GM21737 (cell line): ENCODE data around the gene ELOVL7.
A peak's percentile ranks its signal among the peaks of the same experiment; 100 is the strongest.
"Not testable (repeated sequence)": the region's sequence is repeated elsewhere in the genome, so short reads cannot be mapped to it uniquely, and the experiment has no call there.

Experiments
- ATAC-seq: cut with Tn5 transposase; IDR thresholded peaks from one replicate; pipeline ENCODE4 v1.9.1; 2021; ENCODE audit warnings: mild to moderate bottlenecking, moderate library complexity; ENCODE audit not compliant: unreplicated experiment

The ELOVL7 gene

GRCh38 chr5:60833520-60833919 lies 10.5 kb downstream of the ELOVL7 start:
- ATAC-seq, result no peak

DNA sequence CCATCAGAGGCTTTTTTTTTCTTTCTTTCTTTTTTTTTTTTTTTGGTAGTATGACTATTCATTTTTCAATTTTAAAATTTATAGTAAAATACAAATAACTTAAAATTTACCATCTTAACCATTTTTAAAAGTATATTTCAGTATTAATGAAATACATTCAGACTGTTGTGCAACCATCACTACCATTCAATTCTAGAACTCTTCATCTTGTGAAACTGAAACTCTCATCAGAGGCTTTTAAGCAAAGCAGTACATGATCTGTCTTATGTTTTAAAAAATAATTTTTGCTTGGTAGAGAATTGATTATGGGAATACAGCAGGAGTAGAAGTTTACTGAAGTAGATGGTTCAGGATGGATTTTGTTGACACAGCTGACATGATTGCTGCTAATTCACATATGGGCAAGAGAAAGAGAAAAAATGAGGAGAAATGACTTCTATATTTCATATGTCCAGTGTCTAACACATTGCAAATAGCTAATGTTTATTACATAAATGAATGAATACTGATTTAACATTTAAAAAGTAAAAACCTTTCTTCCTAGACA lies 13.4 kb downstream of the ELOVL7 start:
- peak; percentile 41 for ATAC-seq

GRCh38 chr5:60829490-60830266 lies 14.4 kb downstream of the ELOVL7 start:
- no peak for ATAC-seq

GRCh38 chr5:60827201-60827600 lies 16.9 kb downstream of the ELOVL7 start:
- no peak for ATAC-seq

GRCh38 chr5:60826653-60827052 lies 17.4 kb downstream of the ELOVL7 start:
- peak; percentile 69 for ATAC-seq

DNA sequence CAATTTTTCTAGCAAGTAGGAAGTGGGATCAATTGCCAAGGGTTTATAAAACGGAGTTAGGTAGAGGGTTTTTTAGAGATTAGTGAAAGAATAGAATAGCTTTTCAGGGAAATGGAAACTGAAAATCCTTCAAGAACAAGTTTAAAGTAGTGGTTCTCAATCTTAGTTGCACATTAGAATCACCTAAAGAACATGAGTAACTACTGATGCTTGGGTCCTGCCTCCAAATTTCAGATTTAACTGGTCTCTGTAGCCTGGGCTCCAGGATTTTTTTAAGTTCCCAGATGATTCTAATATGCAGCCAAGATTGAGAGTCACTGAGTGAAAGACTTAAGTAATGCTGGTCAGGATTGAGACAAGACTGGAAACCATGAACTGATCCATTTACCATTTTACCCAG lies 20.5 kb downstream of the ELOVL7 start:
- no peak for ATAC-seq

- ATAC-seq, result no peak
Observed at GRCh38 chr5:60822285-60822556, 21.8 kb downstream of the ELOVL7 start.

DNA sequence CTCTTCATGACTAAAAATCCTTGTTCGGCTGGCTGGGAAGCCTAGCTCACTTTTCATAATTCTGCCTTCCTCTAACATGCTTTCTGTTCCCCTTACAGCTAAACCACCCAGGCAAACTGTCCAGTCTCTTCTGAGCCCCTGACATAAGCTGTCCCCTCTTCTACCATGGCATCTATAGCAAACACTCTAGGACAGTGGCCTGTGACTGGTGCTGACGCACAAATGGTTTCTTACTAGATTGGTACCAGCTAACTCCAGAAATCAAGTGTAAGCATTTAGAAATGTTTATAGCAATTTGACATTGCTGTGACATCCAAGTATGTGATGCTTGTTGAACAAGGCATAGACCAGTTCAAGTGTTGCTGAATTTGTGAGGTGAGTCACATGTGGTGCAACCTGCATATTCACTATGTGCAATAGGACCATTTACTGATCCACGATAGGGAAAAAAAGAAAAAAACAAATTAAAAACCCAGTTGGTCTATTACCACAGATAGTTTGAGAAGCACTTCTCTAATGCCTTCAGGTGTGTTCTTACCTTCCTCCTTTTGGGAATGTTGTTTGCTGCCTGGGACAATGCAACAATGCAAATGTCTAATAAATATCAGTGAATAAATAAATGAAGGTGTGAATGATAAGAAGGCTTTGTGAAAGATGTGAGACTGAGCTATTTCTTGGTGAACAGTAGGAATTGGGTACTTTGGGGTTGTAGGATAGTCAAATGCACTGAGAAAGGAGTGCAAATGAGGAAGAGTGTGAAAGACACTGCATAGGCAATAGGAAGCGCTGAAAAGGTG lies 22.4 kb downstream of the ELOVL7 start:
- no peak for ATAC-seq

- no peak for ATAC-seq
Observed at GRCh38 chr5:60820593-60821487, 23.2 kb downstream of the ELOVL7 start.

DNA sequence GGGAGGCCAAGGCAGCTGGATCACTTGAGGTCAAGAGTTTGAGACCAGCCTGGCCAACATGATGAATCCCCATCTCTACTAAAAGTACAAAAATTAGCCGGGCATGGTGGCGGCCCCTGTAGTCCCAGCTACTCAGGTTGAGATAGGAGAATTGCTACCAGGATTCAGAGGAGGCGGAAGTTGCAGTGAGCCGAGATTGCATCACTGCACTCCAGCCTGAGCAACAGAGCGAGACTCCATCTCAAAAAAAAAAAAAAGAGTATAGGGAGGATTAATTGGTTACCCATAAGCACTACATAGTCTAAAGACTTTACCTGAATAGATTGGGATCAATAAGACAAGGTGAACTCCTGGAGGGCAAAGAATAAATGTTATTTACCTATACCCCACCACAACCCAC lies 27.9 kb downstream of the ELOVL7 start:
- ATAC-seq, result not testable (repeated sequence)

DNA sequence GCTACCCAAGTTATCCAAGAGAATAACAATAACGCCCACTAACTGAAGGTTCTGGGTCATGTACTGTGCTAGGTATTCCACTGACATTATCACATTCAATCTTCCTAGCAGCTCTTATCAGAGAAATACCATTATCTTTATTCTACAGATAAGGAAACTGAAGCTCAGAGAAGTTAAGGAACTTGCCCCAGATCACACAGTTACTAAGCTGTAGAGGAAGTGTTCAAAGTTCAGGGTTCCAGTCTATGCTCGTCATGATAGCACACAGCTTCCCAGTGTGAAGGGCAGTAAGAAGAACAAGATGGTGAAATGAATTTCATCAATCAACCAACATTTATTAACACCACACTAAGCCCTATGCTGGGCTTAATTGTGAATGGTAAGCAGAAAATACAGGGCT lies 29.6 kb downstream of the ELOVL7 start:
- no peak for ATAC-seq

GRCh38 chr5:60812426-60812825 lies 31.6 kb downstream of the ELOVL7 start:
- no peak for ATAC-seq

DNA sequence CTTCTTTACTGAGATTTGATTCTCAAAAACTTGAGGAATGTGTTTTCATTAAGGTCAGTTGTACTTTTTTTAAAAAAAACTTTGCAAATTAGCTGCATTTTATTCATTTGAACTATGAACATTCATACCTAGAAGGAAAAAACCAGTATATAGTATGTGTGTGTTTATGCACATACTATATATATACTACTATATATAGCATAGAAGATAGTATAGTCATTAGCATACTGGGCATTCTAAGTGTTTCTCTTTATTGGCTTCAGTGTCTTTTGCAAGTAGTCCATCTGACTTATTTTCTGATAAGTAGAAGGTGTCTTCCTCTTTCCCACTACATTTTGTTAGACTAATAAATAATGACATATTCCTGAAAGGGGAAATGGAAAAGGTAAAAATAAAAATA lies 33.0 kb downstream of the ELOVL7 start:
- peak; percentile 66 for ATAC-seq

GRCh38 chr5:60810438-60811085 lies 33.5 kb downstream of the ELOVL7 start:
- ATAC-seq, result peak; percentile 91

- no peak for ATAC-seq
Observed at GRCh38 chr5:60809891-60810425, 34.1 kb downstream of the ELOVL7 start.

- no peak for ATAC-seq
Observed at GRCh38 chr5:60806591-60807243, 37.4 kb downstream of the ELOVL7 start.

DNA sequence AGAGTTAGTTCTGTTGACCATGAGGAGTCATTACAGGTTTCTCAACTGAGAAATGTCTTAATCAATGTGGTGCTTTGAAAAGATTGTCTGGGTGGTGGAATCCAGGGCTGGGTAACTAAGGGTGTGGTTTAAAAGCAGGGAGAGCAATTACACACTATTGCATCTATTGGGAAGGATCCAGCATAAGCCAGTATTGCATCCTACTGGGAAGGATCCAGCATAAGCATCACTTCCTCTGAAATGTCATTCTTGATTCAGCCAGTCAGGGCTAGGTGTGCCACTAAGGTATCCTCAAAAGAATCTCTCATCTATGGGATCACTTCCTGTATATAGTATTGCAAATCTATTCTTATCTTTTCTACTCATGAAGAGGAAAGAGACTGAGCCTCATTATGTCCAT lies 38.6 kb downstream of the ELOVL7 start:
- no peak for ATAC-seq

GRCh38 chr5:60803712-60804111 lies 40.4 kb downstream of the ELOVL7 start:
- no peak for ATAC-seq

GRCh38 chr5:60802986-60803385 lies 41.1 kb downstream of the ELOVL7 start:
- ATAC-seq, result no peak

DNA sequence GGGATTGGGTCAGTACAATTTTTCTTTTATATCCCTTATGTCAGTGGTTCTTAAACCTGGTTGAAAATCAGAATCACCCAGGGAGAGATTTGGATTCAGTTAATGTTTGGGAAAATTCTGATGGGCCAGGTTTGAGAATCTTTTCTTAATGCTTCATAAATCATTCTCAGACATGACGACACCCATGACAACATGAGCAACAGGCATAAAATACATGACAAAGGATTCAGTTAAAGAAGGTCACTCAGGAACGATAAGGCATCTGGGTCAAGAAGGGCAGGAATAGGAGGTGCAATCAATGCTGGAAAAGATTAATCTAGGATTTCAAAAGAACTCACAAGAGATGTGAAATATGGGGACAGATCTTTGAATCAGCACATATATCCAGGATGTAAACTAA lies 41.8 kb downstream of the ELOVL7 start:
- ATAC-seq, result no peak
